ENCODE results near the gene METTL22.

DNA sequence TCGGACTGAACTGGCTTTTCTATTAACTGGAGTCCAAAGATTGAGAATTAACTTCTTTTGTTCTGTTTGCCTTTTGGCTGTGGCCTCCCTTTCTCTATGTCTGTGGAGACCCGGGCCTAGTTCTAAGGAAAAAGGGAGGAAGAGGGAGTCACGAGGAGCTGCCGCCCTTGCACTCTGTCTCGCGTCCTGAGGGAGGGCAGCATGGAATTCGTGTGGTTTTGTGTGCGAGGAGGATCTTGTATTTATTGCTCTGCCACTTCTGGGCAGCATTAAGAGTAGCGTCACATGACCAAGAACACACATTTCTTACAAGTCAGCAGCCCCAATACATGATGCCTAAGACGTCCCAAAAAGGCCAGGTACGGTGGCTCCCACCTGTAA, 23.6 kb downstream of the METTL22 start:
- TF ChIP-seq, protein P1, sequence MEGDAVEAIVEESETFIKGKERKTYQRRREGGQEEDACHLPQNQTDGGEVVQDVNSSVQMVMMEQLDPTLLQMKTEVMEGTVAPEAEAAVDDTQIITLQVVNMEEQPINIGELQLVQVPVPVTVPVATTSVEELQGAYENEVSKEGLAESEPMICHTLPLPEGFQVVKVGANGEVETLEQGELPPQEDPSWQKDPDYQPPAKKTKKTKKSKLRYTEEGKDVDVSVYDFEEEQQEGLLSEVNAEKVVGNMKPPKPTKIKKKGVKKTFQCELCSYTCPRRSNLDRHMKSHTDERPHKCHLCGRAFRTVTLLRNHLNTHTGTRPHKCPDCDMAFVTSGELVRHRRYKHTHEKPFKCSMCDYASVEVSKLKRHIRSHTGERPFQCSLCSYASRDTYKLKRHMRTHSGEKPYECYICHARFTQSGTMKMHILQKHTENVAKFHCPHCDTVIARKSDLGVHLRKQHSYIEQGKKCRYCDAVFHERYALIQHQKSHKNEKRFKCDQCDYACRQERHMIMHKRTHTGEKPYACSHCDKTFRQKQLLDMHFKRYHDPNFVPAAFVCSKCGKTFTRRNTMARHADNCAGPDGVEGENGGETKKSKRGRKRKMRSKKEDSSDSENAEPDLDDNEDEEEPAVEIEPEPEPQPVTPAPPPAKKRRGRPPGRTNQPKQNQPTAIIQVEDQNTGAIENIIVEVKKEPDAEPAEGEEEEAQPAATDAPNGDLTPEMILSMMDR (conservative IDR thresholded peaks at IDR 0.05; ENCODE audit: low read depth, low read length) = no peak
- TF ChIP-seq EZH2 (IDR thresholded peaks at IDR 0.05; ENCODE audit: low read length, unreplicated experiment) = no peak
- no peak for TF ChIP-seq EZH2phosphoT487 (IDR thresholded peaks at IDR 0.05; ENCODE audit: borderline replicate concordance, low read length)

Measured in PC-3 (cell line).